ENCODE data around the gene PLEKHA1.

Gene PLEKHA1

DNA sequence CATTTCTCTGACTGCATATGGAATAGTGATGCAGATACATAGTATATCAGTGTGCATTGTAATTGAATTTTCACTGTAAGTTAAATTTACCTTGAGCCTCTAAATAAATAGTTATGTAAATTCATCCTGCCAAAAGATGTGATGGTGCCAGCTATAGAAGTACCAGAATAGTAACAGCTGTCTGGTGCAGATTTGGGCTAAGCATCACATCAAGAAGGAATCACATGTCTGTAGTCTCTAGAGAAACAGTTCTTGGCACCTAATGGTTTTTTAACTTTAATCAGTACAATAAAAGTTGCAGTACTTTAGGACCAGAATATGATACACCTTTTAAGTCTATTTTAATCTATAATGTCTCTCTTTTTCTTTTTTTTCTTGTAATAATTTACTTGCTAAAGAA, 17.4 kb downstream of the PLEKHA1 start:
- TF ChIP-seq, protein P1, sequence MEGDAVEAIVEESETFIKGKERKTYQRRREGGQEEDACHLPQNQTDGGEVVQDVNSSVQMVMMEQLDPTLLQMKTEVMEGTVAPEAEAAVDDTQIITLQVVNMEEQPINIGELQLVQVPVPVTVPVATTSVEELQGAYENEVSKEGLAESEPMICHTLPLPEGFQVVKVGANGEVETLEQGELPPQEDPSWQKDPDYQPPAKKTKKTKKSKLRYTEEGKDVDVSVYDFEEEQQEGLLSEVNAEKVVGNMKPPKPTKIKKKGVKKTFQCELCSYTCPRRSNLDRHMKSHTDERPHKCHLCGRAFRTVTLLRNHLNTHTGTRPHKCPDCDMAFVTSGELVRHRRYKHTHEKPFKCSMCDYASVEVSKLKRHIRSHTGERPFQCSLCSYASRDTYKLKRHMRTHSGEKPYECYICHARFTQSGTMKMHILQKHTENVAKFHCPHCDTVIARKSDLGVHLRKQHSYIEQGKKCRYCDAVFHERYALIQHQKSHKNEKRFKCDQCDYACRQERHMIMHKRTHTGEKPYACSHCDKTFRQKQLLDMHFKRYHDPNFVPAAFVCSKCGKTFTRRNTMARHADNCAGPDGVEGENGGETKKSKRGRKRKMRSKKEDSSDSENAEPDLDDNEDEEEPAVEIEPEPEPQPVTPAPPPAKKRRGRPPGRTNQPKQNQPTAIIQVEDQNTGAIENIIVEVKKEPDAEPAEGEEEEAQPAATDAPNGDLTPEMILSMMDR (conservative IDR thresholded peaks at IDR 0.05), result no peak
- no peak overlapping the region for H3K27ac ChIP-seq

GRCh38 chr10:122392835-122393234, 18.3 kb downstream of the PLEKHA1 start:
- TF ChIP-seq, protein P1 (conservative IDR thresholded peaks at IDR 0.05), result no peak

DNA sequence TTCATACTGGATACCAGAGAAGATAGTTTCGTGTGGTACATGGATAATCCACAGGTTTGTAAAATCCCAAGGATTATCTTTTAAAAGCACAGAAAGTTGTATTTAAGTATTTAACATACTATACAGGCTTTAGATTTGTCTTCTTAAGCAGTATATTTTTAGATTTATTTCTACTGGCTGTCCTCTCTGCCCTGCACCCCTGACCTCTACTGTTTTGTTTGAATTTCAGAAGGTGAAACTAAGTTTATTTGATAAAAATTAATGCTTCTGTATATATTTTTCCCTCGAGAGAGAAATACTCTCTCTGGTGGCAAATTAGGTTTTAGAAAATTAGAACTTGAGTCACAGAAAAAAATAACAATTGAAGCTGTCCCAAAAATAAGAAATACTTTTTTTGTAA, 18.8 kb downstream of the PLEKHA1 start:
- TF ChIP-seq, protein P1 (conservative IDR thresholded peaks at IDR 0.05), result no peak
- no peak overlapping the region for H3K27ac ChIP-seq

More at GRCh38 chr10:122392835-122393234, 18.3 kb downstream of the PLEKHA1 start:
- no peak overlapping the region for H3K27ac ChIP-seq

DNA sequence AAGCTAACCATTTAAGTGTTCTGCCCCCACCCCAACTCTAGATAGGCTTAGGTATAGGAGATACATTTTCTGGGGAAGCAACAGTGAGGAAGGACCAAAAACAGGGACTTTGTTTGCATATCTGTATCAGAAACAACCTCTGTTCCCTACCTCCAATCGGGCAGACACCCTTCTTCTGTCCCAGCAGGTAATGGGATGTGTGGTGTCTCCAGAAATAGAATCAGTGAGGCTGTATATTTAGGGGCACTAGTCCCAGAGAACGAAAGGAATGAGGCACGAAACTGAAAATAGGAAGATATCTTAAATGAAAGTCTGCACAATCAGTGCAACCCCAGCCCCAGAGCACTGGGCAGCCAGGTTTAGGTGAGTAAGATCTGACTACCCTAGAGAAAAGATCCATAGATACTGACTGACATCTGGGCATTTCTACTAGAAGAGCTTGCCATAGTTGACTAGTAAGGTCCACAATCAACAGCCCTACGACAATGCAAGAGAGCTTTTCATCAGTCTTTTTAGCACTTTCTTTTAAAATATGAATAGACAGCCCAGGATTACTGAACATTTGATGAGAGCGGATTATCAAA, 28.1 kb downstream of the PLEKHA1 start:
- no peak overlapping the region for H3K27ac ChIP-seq
- TF ChIP-seq, protein P1 (conservative IDR thresholded peaks at IDR 0.05), result no peak

- no peak overlapping the region for H3K27ac ChIP-seq
- TF ChIP-seq, protein P1 (conservative IDR thresholded peaks at IDR 0.05), result no peak
These were observed 30.1 kb downstream of the PLEKHA1 start for GRCh38 chr10:122404576-122404975.

- H3K27ac ChIP-seq, result no peak overlapping the region
- TF ChIP-seq, protein P1 (conservative IDR thresholded peaks at IDR 0.05), result no peak
These were observed 33.0 kb downstream of the PLEKHA1 start for GRCh38 chr10:122407375-122408125.

- no peak overlapping the region for H3K27ac ChIP-seq
- TF ChIP-seq, protein P1 (conservative IDR thresholded peaks at IDR 0.05), result no peak
These were observed 38.8 kb downstream of the PLEKHA1 start for GRCh38 chr10:122413327-122413726.

Data from VCaP (cell line).